Measurements from ENCODE around the gene RHBG. TPM values are rescaled to one million over a fixed set of nuclear protein-coding genes. Genes with fewer than 3 reads are reported as not detected.

The RHBG gene
- total and polyA plus RNA-seq, 2 donors (not counting 3 experiments of a cell fraction or from before 2014, with no cell fraction given), result not detected

- no peak overlapping the region for H2AFZ ChIP-seq (ENCODE audit: low read depth, low read length)
- no peak for DNase-seq (ENCODE audit: low read depth, low spot score)
- BruUV-seq (replicated peaks), result no TSS peak
- no peak overlapping the region for H3K9ac ChIP-seq (replicated peaks; ENCODE audit: extremely low read depth, insufficient read depth, low read length)
- H3K4me3 ChIP-seq (replicated peaks in 1 of 3; ENCODE audit: insufficient read depth in 1 of 3, low read depth in 1 of 3, low read length in 3 of 3), result no peak overlapping the region
- POLR2A ChIA-PET, result no interaction called here
- H3K4me2 ChIP-seq (ENCODE audit: insufficient read depth, low read length), result no peak overlapping the region
- no peaks in the 10 kb centered on the region for H4K20me1 ChIP-seq (replicated peaks; ENCODE audit: control insufficient read depth, extremely low read depth, insufficient read depth, low read length)
- no peak for TF ChIP-seq FOS (IDR thresholded peaks at IDR 0.05; ENCODE audit: borderline replicate concordance, insufficient read depth, low read length)
- no peak for TF ChIP-seq MYC (IDR thresholded peaks at IDR 0.05; ENCODE audit: low read depth, low read length)
- no peak for TF ChIP-seq MAX (IDR thresholded peaks at IDR 0.05; ENCODE audit: insufficient read depth, insufficient read length)
- no peak for TF ChIP-seq GATA2 (IDR thresholded peaks at IDR 0.05; ENCODE audit: insufficient read depth, insufficient read length, low read depth, low read length)
- TF ChIP-seq CTCF (IDR thresholded peaks at IDR 0.05; ENCODE audit: extremely low read depth in 1 of 2, insufficient read depth in 1 of 2, low read depth in 1 of 2, low read length in 2 of 2), result no peak
- no peak for TF ChIP-seq POLR2A (IDR thresholded peaks at IDR 0.05; ENCODE audit: low read depth, low read length)
- TF ChIP-seq JUN (IDR thresholded peaks at IDR 0.05; ENCODE audit: borderline replicate concordance, insufficient read depth, insufficient read length, low read depth), result no peak
- no peak for TF ChIP-seq POLR2AphosphoS5 (IDR thresholded peaks at IDR 0.05; ENCODE audit: insufficient read depth, low read depth, low read length)
- no peak for TF ChIP-seq EZH2 (IDR thresholded peaks at IDR 0.05; ENCODE audit: borderline replicate concordance, low read depth, low read length, severe bottlenecking)
- no peaks in the 10 kb centered on the region for H3K4me1 ChIP-seq (ENCODE audit: control insufficient read depth, extremely low read depth, insufficient read depth, low read length)
- no peaks in the 10 kb centered on the region for H3K27me3 ChIP-seq (ENCODE audit: control insufficient read depth in 2 of 2, insufficient read depth in 2 of 2, low read length in 2 of 2)
- H3K9me3 ChIP-seq (replicated peaks; ENCODE audit: control insufficient read depth, insufficient read depth, low read length), result no peaks in the 10 kb centered on the region
- no peaks in the 10 kb centered on the region for H3K9me1 ChIP-seq (replicated peaks; ENCODE audit: control insufficient read depth, extremely low read depth, insufficient read depth, low read length)
- peak; percentile 38 for FAIRE-seq
- CTCF ChIA-PET, result interaction anchor here (0.6 to 4.1 kb wide), 5 partner anchors 20 to 261 kb away, joined by 3 to 37 read pairs (median 4); no protein-coding TSS in a partner anchor
- H3K27ac ChIP-seq (ENCODE audit: insufficient read depth, low read depth, low read length), result no peak overlapping the region
- no peaks in the 10 kb centered on the region for H3K79me2 ChIP-seq (ENCODE audit: control insufficient read depth, insufficient read depth, low read length)
- dilution Hi-C loops (cut with MboI; ENCODE audit: extremely low pct_ligation_motif_present, low sequenced_read_pairs), result no loop called here
- intact Hi-C loops (cut with micrococcal nuclease), result no loop called here
- no peaks in the 10 kb centered on the region for H3K36me3 ChIP-seq (ENCODE audit: control insufficient read depth in 2 of 2, extremely low read depth in 1 of 2, insufficient read depth in 2 of 2, low read length in 2 of 2)
These were observed 10.6 kb downstream of the RHBG start for GRCh38 chr1:156379420-156380165.

All from endothelial cell of umbilical vein (primary cell).